ENCODE measurements around the gene CTDSPL. TPM values are rescaled to one million over a fixed set of nuclear protein-coding genes. Genes with fewer than 3 reads are reported as not detected.
A peak's percentile ranks its signal among the peaks of the same experiment; 100 is the strongest.

The CTDSPL gene
- total RNA-seq, 1 donor from 2014 or later: 41.5 TPM

DNA sequence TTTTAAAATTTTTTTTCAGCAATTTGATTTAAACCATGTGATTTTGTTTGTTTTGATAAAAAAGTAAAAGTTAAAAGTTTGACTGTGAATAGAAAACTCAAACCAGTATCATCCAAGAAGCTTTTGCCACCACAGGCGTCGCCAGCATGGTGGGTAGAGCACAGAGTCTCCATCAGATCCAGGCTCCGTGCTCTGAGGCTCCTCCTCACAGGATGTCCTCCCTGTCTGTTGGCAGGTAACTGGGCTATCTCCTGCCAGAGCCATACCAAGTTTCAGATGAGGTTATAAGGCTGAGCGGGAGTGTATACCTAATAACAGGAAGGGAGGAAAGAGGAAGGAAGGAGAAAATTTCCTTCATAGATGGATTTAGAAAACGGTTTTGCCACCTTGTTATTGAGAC is 28.8 kb downstream of the CTDSPL start:
- H3K4me1 Mint-ChIP-seq (ENCODE audit: low read depth): peaks cover 19% of the 10 kb centered on the region
- no peak overlapping the region for H3K27ac Mint-ChIP-seq (ENCODE audit: unreplicated experiment)
- H3K4me3 Mint-ChIP-seq (ENCODE audit: unreplicated experiment): no peak overlapping the region

DNA sequence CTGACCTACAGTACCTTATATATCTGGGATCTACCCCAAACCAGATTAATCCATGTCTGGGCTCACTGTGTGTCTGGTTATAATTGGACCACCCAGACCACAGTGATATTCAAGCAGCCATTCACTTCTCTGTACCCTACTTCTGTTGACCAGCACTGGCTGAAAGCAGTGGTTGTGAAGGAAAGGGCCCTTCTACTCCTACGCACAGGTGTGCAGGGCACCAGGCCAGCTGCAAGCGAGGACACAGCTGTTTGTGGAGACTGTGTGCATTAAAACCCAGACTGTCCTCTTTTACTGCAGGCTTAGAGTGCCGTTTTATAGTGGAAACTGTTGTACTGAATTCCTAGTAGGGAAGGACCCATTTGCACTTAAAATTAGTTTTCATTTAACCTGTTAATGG is 29.5 kb downstream of the CTDSPL start:
- no peak for DNase-seq (ENCODE audit: low spot score)
- Mint-ChIP-seq H3K4me1 (ENCODE audit: low read depth) (peaks cover 19% of the 10 kb centered on the region), H3K36me3 (ENCODE audit: low read depth) (no peaks in the 10 kb centered on the region), H3K9me3 (ENCODE audit: low read depth) (no peaks in the 10 kb centered on the region), H3K4me3 (ENCODE audit: unreplicated experiment) (no peak overlapping the region), H3K27ac (ENCODE audit: unreplicated experiment) (no peak overlapping the region), H3K27me3 (ENCODE audit: low read depth) (no peaks in the 10 kb centered on the region)
- TF ChIP-seq, protein P1, sequence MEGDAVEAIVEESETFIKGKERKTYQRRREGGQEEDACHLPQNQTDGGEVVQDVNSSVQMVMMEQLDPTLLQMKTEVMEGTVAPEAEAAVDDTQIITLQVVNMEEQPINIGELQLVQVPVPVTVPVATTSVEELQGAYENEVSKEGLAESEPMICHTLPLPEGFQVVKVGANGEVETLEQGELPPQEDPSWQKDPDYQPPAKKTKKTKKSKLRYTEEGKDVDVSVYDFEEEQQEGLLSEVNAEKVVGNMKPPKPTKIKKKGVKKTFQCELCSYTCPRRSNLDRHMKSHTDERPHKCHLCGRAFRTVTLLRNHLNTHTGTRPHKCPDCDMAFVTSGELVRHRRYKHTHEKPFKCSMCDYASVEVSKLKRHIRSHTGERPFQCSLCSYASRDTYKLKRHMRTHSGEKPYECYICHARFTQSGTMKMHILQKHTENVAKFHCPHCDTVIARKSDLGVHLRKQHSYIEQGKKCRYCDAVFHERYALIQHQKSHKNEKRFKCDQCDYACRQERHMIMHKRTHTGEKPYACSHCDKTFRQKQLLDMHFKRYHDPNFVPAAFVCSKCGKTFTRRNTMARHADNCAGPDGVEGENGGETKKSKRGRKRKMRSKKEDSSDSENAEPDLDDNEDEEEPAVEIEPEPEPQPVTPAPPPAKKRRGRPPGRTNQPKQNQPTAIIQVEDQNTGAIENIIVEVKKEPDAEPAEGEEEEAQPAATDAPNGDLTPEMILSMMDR (IDR thresholded peaks at IDR 0.05): no peak

More for the DNA sequence above, 28.8 kb downstream of the CTDSPL start:
- TF ChIP-seq, protein P1 (IDR thresholded peaks at IDR 0.05): no peak
- no peak for DNase-seq (ENCODE audit: low spot score)
- H3K36me3 Mint-ChIP-seq (ENCODE audit: low read depth): no peaks in the 10 kb centered on the region
- H3K9me3 Mint-ChIP-seq (ENCODE audit: low read depth): no peaks in the 10 kb centered on the region
- H3K27me3 Mint-ChIP-seq (ENCODE audit: low read depth): no peaks in the 10 kb centered on the region

DNA sequence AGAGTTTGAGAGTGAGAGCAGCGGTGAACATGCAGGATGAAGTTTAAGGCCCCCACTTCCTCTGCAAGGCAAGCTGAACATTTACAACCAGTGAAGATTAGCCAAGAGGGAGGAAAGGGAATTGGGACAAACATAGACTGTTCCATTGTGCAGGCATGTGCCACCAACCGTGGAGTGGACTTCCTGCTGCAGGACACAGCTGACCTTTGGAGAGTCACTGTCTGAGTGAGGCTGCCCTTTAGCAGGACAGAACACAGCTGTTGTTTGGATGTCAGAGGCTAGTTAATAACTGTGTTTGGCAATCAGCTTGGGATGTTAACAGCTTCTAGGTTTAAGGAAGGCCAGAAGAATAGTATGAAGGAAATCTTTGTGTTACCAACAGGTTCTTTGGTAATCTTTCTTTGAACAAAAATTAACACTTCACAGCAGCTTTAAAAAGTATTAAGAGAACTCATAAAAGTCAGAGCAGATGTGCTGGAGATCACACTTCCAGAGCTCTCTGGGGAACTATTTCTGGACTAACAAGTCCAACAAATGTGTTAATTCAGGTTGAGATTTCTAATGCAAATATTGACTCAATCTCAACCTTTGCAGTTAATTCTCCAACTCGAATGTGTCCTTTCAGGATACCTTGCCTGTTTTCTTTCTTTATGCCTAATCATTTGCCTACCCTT is 31.4 kb downstream of the CTDSPL start:
- Mint-ChIP-seq H3K27ac (ENCODE audit: unreplicated experiment) (peak overlapping the region; percentile 14), H3K4me1 (ENCODE audit: low read depth) (peaks cover 25% of the 10 kb centered on the region), H3K27me3 (ENCODE audit: low read depth) (no peaks in the 10 kb centered on the region), H3K36me3 (ENCODE audit: low read depth) (no peaks in the 10 kb centered on the region), H3K9me3 (ENCODE audit: low read depth) (no peaks in the 10 kb centered on the region), H3K4me3 (ENCODE audit: unreplicated experiment) (no peak overlapping the region)
- no peak for DNase-seq (ENCODE audit: low spot score)
- TF ChIP-seq, protein P1 (IDR thresholded peaks at IDR 0.05): no peak

DNA sequence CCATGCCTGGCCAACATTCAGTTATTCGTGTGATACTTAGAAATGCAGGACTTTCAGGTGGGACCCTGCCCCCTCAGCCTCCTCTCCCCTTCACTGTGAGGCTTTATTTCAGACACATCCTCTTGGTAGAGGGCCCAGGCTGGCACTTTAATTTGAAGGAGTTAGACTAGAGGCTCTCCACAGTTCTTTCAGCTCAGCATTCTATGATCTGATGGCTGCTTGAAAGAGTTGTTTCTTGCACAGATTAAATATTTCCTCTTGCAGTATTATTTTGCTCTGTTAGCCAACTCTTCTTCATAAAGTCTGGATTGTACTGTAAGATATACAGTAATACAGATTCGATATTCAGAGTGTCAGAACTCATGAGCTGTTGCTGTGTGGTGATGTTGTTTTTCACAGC is 35.1 kb downstream of the CTDSPL start:
- no peak for DNase-seq (ENCODE audit: low spot score)
- H3K27ac Mint-ChIP-seq (ENCODE audit: unreplicated experiment): no peak overlapping the region
- TF ChIP-seq, protein P1 (IDR thresholded peaks at IDR 0.05): no peak
- no peaks in the 10 kb centered on the region for H3K36me3 Mint-ChIP-seq (ENCODE audit: low read depth)
- H3K4me1 Mint-ChIP-seq (ENCODE audit: low read depth): peaks cover 26% of the 10 kb centered on the region
- H3K9me3 Mint-ChIP-seq (ENCODE audit: low read depth): no peaks in the 10 kb centered on the region
- no peak overlapping the region for H3K4me3 Mint-ChIP-seq (ENCODE audit: unreplicated experiment)
- no peaks in the 10 kb centered on the region for H3K27me3 Mint-ChIP-seq (ENCODE audit: low read depth)

DNA sequence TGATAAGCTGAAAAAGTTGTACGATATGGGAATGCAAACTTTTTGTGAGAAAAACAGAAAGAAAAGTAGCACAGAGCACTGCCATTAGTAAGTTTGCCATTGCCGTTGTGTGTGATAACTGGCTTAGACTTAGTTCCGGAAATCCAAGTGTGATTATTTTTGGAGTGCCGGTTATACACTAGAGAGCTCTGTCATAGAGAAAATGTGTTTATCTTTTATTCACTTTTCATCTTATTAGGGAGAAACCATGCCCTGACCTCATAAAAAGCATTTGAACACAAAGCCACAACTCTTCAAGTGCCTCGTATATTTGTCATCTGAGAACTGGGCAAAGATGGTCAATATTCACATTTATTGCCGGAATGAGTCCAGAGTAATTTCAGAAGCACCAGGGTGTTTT is 36.1 kb downstream of the CTDSPL start:
- no peak for DNase-seq (ENCODE audit: low spot score)
- Mint-ChIP-seq H3K4me3 (ENCODE audit: unreplicated experiment) (no peak overlapping the region), H3K27ac (ENCODE audit: unreplicated experiment) (no peak overlapping the region), H3K27me3 (ENCODE audit: low read depth) (no peaks in the 10 kb centered on the region), H3K9me3 (ENCODE audit: low read depth) (no peaks in the 10 kb centered on the region), H3K36me3 (ENCODE audit: low read depth) (no peaks in the 10 kb centered on the region), H3K4me1 (ENCODE audit: low read depth) (peaks cover 24% of the 10 kb centered on the region)
- TF ChIP-seq, protein P1 (IDR thresholded peaks at IDR 0.05): no peak

All from chondrocyte (in vitro differentiated cells).